Measurements from ENCODE around the gene FBN2.

Gene FBN2

GRCh38 chr5:128434993-128435392 is 103.1 kb downstream of the FBN2 start:
- no peak for DNase-seq (ENCODE audit: low read depth)
- no peak for TF ChIP-seq CTCF (IDR thresholded peaks at IDR 0.05; ENCODE audit: insufficient read depth, low read depth, low read length, missing control alignments)
- H3K4me3 ChIP-seq (ENCODE audit: low read length) = no peak overlapping the region

GRCh38 chr5:128432913-128433440 is 105.1 kb downstream of the FBN2 start:
- DNase-seq (ENCODE audit: low read depth) = no peak
- no peak overlapping the region for H3K4me3 ChIP-seq (ENCODE audit: low read length)
- TF ChIP-seq CTCF (IDR thresholded peaks at IDR 0.05; ENCODE audit: insufficient read depth, low read depth, low read length, missing control alignments) = no peak

- H3K4me3 ChIP-seq (ENCODE audit: low read length) = no peak overlapping the region
- TF ChIP-seq CTCF (IDR thresholded peaks at IDR 0.05; ENCODE audit: insufficient read depth, low read depth, low read length, missing control alignments) = no peak
- DNase-seq (ENCODE audit: low read depth) = no peak
These were observed 110.1 kb downstream of the FBN2 start for GRCh38 chr5:128427921-128428320.

GRCh38 chr5:128426090-128426534 is 111.9 kb downstream of the FBN2 start:
- no peak overlapping the region for H3K4me3 ChIP-seq (ENCODE audit: low read length)
- no peak for TF ChIP-seq CTCF (IDR thresholded peaks at IDR 0.05; ENCODE audit: insufficient read depth, low read depth, low read length, missing control alignments)
- DNase-seq (ENCODE audit: low read depth) = no peak

GRCh38 chr5:128424646-128425045 is 113.4 kb downstream of the FBN2 start:
- no peak for TF ChIP-seq CTCF (IDR thresholded peaks at IDR 0.05; ENCODE audit: insufficient read depth, low read depth, low read length, missing control alignments)

GRCh38 chr5:128422612-128423011 is 115.4 kb downstream of the FBN2 start:
- no peak for DNase-seq (ENCODE audit: low read depth)
- no peak for TF ChIP-seq CTCF (IDR thresholded peaks at IDR 0.05; ENCODE audit: insufficient read depth, low read depth, low read length, missing control alignments)
- no peak overlapping the region for H3K4me3 ChIP-seq (ENCODE audit: low read length)

More at GRCh38 chr5:128424646-128425045, 113.4 kb downstream of the FBN2 start:
- H3K4me3 ChIP-seq (ENCODE audit: low read length) = no peak overlapping the region
- DNase-seq (ENCODE audit: low read depth) = no peak

GRCh38 chr5:128414469-128414868 is 123.6 kb downstream of the FBN2 start:
- DNase-seq (ENCODE audit: low read depth) = no peak
- no peak overlapping the region for H3K4me3 ChIP-seq (ENCODE audit: low read length)
- TF ChIP-seq CTCF (IDR thresholded peaks at IDR 0.05; ENCODE audit: insufficient read depth, low read depth, low read length, missing control alignments) = no peak

Measured in epithelial cell of esophagus (primary cell).